Thyroid gland (tissue), 4 donors: ENCODE data around the gene SPATS1.

Source experiments
- CTCF ChIP-seq, 6 experiments: fragments of 200-600 bp in 3 of 6; fragments of 450-650 bp in 3 of 6; sonication (generic) in 3 of 6; IDR thresholded peaks; one replicate each; pipeline ENCODE4 v1.5.1; 2016 to 2019; ENCODE audit warnings: antibody characterized with exemption in 6 of 6, mild to moderate bottlenecking in 2 of 6, inconsistent platforms in 1 of 6, moderate library complexity in 1 of 6
- POLR2A ChIP-seq, 2 donors: fragments of 450-650 bp; IDR thresholded peaks; one replicate each; pipeline ENCODE4 v1.6.1; 2017; ENCODE audit warnings: antibody characterized with exemption in 2 of 2, mild to moderate bottlenecking in 2 of 2, moderate library complexity in 1 of 2

- no peak for TF ChIP-seq CTCF (IDR thresholded peaks at IDR 0.05)
- TF ChIP-seq POLR2A (IDR thresholded peaks at IDR 0.05) = no peak
Observed at GRCh38 chr6:44329858-44330257, 12.6 kb upstream of the SPATS1 start.
